Adrenal gland (tissue), 12 donors: ENCODE measurements around the gene CHD2. TPM values are rescaled to one million over a fixed set of nuclear protein-coding genes. Genes with fewer than 3 reads are reported as not detected.

ENCODE experiments used
- DNase-seq, 7 donors: peaks; one replicate each; pipeline ENCODE4 v3.0.0-alpha.2; 2019 to 2020
- H3K27ac ChIP-seq, 5 donors: fragments of 200-600 bp; sonication (generic) in 4 of 5; 1 replicate in 3 of 5; 2 replicates in 2 of 5; pipeline versions ENCODE4 v1.5.1 to v1.8.0; 2016 to 2020; ENCODE audit warnings: mild to moderate bottlenecking in 1 of 5
- H3K27me3 ChIP-seq: fragments of 200-600 bp; 2 replicates; pipeline ENCODE4 v1.8.0; 2021
- H3K36me3 ChIP-seq, 2 donors: fragments of 200-600 bp; replicated peaks in 1 of 2; 1 replicate in 1 of 2; 2 replicates in 1 of 2; pipeline versions ENCODE4 v1.5.1 to v1.8.0; 2018 to 2022
- H3K4me1 ChIP-seq, 2 donors: fragments of 200-600 bp; replicated peaks in 1 of 2; 1 replicate in 1 of 2; 2 replicates in 1 of 2; pipeline versions ENCODE4 v1.5.1 to v1.8.0; 2018 to 2021
- H3K4me3 ChIP-seq, 4 donors: fragments of 200-600 bp; sonication (generic) in 3 of 4; one replicate each; pipeline ENCODE4 v1.5.1; 2016 to 2018
- H3K9me3 ChIP-seq, 3 donors: fragments of 200-600 bp; sonication (generic) in 1 of 3; replicated peaks in 1 of 3; 1 replicate in 2 of 3; 2 replicates in 1 of 3; pipeline versions ENCODE4 v1.5.1 to v1.8.0; 2016 to 2021
- POLR2A ChIP-seq, 2 donors: fragments of 450-650 bp; IDR thresholded peaks; one replicate each; pipeline ENCODE4 v1.6.1; 2017; ENCODE audit warnings: antibody characterized with exemption in 2 of 2, mild to moderate bottlenecking in 2 of 2, moderate library complexity in 1 of 2
- WGBS, 4 donors: extraction: QIAGEN DNeasy Blood & Tissue Kit in 2 of 4; methylation state at CpG; one replicate each; pipeline versions ENCODE4 v1.1.5 to v1.1.7; 2013 to 2017; 5-methylcytosine and 5-hydroxymethylcytosine counted together
- intact Hi-C, 2 donors: fragments of 100-400 bp; cut with DNase I; formaldehyde crosslinking; loops; one replicate each; pipeline versions ENCODE4 v1.14.1 to v1.15.0; 2022 to 2023
- polyA plus RNA-seq, 3 donors: library from polyadenylated mRNA; stranded (reverse); fragments of 200-250 nt in 2 of 3; fragments of 350-450 nt in 1 of 3; fragmentation: Illumina TruSeq in 1 of 3; extraction: RNeasy Lipid Tissue Mini Kit (QIAGEN cat#74804) in 1 of 3; gene quantifications; one replicate each; pipeline ENCODE4 v1.2.3, GENCODE V29; 2013 to 2014
- total RNA-seq, 9 donors: library from RNA; depleted of rRNA in 4 of 9; stranded (reverse); fragments of >200 nt in 4 of 9; fragments of 120-200 nt in 1 of 9; fragmentation: NEBNext Ultra II Directional in 1 of 9; extraction: Animal tissue kit (Norgen Biotek cat#: 25700) in 1 of 9; gene quantifications; one replicate each; pipeline versions ENCODE4 v1.1.0 to v1.2.4, GENCODE V29; 2013 to 2023
- TF ChIP-seq, protein P1 (sequence below), 6 experiments: fragments of 450-650 bp in 4 of 6; fragments of 200-600 bp in 2 of 6; sonication (generic) in 1 of 6; IDR thresholded peaks; 1 replicate in 5 of 6; 2 replicates in 1 of 6; pipeline versions ENCODE4 v1.5.1 to v1.8.0; 2016 to 2021; ENCODE audit warnings: antibody characterized with exemption in 6 of 6, mild to moderate bottlenecking in 2 of 6, moderate library complexity in 1 of 6
- donor health status: healthy with polysubstance abuse.
- donor health status: Bipolar disorder and iron deficiency.
- donor health status: DM: yes; HTN: yes; CAD: no.
- donor health status: DM: no; HTN: no; CAD: no.
- donor health status: DM: no; HTN: no; CAD: no.
- donor health status: DM: yes; HTN: yes; CAD: no.

CHD2 gene
- total and polyA plus RNA-seq, 12 donors = 40.1 to 115 (median 70.9) TPM

DNA sequence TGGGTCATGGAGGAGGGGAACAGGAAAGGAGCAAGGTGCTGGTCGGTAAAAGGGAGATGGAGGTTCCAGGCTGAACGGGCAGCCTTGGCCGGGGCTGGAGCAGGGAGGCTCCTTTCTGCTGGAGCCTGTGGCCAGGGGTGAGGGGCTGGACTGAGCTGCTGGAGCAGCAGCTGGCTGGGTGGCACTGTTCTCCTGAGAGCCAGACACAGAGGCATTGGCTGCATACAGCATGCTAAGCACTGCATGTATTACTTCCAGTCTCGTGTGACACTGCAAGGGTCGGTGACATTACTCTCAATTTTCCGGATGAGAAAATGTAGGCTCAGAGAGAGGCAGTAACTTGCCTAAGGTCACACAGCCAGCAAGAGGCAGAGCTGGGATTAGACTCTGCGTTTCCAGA lies 146.6 kb downstream of the CHD2 start:
- TF ChIP-seq POLR2A (IDR thresholded peaks at IDR 0.05) = no peak
- TF ChIP-seq, protein P1, sequence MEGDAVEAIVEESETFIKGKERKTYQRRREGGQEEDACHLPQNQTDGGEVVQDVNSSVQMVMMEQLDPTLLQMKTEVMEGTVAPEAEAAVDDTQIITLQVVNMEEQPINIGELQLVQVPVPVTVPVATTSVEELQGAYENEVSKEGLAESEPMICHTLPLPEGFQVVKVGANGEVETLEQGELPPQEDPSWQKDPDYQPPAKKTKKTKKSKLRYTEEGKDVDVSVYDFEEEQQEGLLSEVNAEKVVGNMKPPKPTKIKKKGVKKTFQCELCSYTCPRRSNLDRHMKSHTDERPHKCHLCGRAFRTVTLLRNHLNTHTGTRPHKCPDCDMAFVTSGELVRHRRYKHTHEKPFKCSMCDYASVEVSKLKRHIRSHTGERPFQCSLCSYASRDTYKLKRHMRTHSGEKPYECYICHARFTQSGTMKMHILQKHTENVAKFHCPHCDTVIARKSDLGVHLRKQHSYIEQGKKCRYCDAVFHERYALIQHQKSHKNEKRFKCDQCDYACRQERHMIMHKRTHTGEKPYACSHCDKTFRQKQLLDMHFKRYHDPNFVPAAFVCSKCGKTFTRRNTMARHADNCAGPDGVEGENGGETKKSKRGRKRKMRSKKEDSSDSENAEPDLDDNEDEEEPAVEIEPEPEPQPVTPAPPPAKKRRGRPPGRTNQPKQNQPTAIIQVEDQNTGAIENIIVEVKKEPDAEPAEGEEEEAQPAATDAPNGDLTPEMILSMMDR (IDR thresholded peaks at IDR 0.05) = no peak

DNA sequence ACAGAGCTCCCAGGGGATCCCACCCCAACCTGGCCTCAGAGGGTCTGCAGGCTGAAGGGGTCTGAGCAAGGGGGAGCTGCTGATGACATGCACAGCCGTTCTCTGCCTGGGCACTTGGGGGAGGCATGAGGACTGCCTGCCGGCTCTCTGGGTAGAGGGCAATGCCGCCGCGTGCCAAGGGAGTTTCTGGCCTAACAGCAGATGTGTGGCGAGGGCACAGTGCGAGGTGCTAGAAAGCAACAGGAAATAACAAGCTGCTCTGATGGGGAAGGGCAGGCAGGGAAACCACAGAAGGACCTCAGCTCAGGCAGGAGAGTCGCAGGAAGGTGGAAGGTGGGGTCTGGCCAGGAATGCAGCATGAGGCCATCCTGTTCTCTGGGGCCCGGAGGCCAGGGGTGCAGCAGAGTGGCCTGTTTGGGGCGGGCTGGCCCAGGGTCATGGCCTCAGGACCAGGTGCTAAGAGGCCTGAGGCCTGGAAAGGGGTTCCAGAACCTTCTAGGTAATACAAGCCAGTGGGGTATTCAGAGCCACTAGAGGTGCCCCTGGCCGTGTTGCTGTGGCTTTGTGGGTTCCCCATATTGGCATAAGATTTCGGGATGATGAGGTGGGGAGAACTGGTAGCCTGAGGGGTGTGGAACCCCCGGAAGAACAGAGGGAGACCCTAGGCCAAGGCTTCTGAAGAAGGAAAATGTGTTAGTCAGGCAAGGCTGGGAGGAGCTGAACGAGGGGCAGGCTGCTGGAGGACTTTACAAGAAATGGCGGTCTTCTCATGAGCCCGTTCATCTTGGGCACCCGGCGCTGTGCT lies 147.7 kb downstream of the CHD2 start:
- Histone ChIP-seq H3K36me3 (no peaks in the 10 kb centered on the region), H3K4me3 (no peak overlapping the region), H3K27me3 (no peaks in the 10 kb centered on the region), H3K9me3 (no peaks in the 10 kb centered on the region), H3K4me1 (no peaks in the 10 kb centered on the region), H3K27ac (no peak overlapping the region)
- intact Hi-C loops = no loop called here
- 75 to 83% (median 79%) methylated on average over 14 to 18 of the region's 18 CpGs for WGBS, 4 donors
- DNase-seq = no peak
- TF ChIP-seq, protein P1 (IDR thresholded peaks at IDR 0.05) = no peak
- TF ChIP-seq POLR2A (IDR thresholded peaks at IDR 0.05) = no peak

More for the DNA sequence above, 146.6 kb downstream of the CHD2 start:
- no peaks in the 10 kb centered on the region for H3K9me3 ChIP-seq
- intact Hi-C loops = no loop called here
- WGBS, 4 donors = 66 to 79% (median 68%) methylated on average over 6 to 7 of the region's 7 CpGs
- no peaks in the 10 kb centered on the region for H3K27me3 ChIP-seq
- H3K4me1 ChIP-seq = no peaks in the 10 kb centered on the region
- no peak for DNase-seq
- H3K4me3 ChIP-seq = no peak overlapping the region
- H3K36me3 ChIP-seq = no peaks in the 10 kb centered on the region
- H3K27ac ChIP-seq = no peak overlapping the region

DNA sequence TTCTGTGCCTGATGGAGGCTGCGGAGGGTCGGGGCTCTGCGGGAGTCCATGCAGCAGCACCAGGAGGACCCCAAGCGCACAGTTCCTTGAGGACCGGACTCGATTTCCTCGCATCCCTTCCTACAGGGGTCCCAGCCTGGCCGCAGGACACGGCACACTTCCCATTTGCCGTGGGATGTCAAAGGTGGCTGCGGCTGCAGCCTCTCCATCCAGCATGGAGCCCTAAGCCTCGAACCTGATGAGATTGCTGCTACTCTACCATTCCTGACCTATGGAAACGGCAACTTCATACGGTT lies 148.2 kb downstream of the CHD2 start:
- no peak for TF ChIP-seq POLR2A (IDR thresholded peaks at IDR 0.05)
- TF ChIP-seq, protein P1 (IDR thresholded peaks at IDR 0.05) = no peak
- intact Hi-C loops = no loop called here
- H3K4me3 ChIP-seq = no peak overlapping the region
- no peaks in the 10 kb centered on the region for H3K27me3 ChIP-seq
- no peaks in the 10 kb centered on the region for H3K36me3 ChIP-seq
- no peak for DNase-seq
- 88 to 95% (median 89%) methylated on average over 7 to 14 of the region's 14 CpGs for WGBS, 4 donors
- no peaks in the 10 kb centered on the region for H3K4me1 ChIP-seq
- H3K9me3 ChIP-seq = no peaks in the 10 kb centered on the region
- no peak overlapping the region for H3K27ac ChIP-seq

DNA sequence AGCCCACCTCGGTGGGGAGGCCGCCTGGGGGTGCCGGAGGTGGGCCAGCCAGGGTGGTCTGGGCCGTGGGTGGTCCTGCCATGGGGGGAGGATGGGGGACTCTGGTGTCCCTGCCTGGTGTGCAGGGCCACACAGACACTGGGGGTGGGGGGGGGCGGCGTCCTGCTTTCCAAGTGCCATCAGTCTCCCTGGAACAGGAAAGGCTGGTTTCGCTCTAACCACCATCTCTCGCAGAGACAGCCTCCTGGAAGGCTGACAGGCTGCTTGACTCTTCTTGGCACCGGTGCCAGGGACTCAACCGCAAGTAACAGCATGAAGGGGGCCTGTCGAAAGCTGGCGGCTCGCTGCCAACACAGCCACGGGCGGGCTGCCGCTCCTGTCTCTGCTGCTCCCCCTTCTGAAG lies 148.6 kb downstream of the CHD2 start:
- no peak overlapping the region for H3K27ac ChIP-seq
- H3K9me3 ChIP-seq = no peaks in the 10 kb centered on the region
- no peak for TF ChIP-seq POLR2A (IDR thresholded peaks at IDR 0.05)
- TF ChIP-seq, protein P1 (IDR thresholded peaks at IDR 0.05) = no peak
- H3K36me3 ChIP-seq = no peaks in the 10 kb centered on the region
- WGBS, 4 donors = 71 to 77% (median 76%) methylated on average over 4 to 16 of the region's 16 CpGs
- H3K4me1 ChIP-seq = no peaks in the 10 kb centered on the region
- H3K4me3 ChIP-seq = no peak overlapping the region
- no peak for DNase-seq
- H3K27me3 ChIP-seq = no peaks in the 10 kb centered on the region
- intact Hi-C loops = no loop called here
